NCI-H128 (cell line): ENCODE measurements around the gene LRRC59.
A peak's percentile ranks its signal among the peaks of the same experiment; 100 is the strongest.
"Not testable (repeated sequence)": the region's sequence is repeated elsewhere in the genome, so short reads cannot be mapped to it uniquely, and the experiment has no call there.

Experiments
- DNase-seq: peaks from one replicate; lab custom pipeline; 2025; ENCODE audit not compliant: unreplicated experiment; lab: John Stamatoyannopoulos, UW

LRRC59 gene

DNA sequence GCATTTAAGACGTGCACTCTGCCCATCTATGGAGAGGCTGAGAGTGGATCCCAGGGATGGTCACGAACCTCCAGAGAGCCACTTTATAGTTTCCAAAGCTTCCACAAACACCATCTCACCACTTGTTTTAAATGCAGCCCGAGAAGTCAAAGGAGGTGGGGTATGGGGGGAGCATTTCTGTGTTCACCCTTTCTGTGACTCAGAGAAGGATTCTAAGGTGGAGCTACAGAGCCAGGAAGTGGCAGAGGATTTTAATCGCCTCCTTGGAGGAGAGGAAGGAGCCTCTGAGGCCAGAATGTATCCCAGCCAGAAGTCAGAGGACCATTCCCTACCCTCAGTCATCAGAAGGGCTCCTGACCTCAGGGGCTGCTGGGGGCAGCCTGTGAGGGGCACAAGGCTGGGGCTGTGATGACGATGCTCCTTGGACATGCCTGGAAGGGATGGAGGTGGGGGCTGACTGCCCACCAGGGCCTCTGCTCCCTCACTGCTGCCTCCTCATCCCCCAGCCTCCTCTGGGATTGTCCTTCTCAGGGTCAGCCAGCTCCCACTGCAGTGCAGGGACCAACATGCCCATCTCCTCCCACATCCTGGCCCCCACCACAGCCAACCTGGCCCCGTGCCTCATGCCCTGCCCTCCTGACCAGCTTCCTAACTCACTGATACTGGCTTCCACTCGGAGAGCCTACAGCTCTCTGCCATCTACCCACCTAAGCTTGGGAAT, 48.6 kb downstream of the LRRC59 start:
- no peak for DNase-seq

DNA sequence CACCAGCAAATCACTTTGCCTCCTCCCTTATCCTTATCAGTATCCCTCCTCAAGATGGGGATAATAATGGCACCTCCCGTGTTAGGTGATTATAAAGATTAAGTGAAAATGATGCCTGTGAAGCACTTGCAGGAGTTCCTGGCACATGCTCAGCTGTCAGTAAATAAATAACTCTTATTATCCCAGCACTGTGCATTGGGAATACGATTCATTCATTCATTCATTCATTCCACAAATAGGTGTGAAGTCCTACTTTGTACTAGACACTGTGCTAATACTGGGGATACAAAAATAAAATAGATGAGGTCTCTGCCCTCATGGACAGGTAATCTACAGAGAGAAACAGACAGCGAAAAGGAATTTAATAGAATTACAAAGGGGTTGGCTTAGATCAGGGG, 49.4 kb downstream of the LRRC59 start:
- no peak for DNase-seq

DNA sequence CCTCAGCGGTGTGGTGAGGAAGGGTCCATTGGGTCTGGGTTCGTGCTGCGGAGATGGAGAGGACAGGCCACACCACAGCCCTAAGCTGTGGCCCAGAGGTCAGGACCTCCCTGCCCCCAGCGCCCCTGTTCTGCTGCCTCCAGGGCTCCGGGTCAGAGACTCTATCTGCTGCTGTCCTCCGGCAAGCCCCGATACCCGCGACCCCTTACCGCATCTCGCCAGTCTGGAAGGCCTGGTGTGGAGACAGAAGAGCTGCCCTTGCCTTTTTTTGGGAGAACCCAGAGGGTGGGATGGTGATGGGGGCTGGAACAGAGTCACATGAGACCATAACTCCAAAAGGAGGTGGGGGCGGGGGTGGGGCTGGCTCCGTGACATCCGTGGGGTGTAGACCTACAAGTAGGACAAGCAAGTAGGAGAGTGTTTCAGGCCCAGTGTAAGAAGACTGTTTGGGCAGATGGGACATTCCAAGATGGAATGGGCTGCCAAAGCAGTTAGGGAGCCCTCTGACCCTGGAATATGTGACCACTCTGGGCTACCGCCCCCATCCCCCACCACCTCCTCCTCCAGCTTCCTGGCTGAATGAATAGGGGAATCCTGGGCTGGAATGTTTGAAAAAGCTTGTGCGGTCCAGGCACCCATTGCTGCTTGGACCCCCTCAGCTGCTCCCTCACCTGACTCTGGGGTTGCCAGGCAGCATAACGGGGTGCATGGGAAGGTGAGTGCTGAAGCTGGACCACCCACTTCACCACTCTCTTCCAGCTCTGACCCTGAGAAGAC, 50.0 kb downstream of the LRRC59 start:
- no peak for DNase-seq

DNA sequence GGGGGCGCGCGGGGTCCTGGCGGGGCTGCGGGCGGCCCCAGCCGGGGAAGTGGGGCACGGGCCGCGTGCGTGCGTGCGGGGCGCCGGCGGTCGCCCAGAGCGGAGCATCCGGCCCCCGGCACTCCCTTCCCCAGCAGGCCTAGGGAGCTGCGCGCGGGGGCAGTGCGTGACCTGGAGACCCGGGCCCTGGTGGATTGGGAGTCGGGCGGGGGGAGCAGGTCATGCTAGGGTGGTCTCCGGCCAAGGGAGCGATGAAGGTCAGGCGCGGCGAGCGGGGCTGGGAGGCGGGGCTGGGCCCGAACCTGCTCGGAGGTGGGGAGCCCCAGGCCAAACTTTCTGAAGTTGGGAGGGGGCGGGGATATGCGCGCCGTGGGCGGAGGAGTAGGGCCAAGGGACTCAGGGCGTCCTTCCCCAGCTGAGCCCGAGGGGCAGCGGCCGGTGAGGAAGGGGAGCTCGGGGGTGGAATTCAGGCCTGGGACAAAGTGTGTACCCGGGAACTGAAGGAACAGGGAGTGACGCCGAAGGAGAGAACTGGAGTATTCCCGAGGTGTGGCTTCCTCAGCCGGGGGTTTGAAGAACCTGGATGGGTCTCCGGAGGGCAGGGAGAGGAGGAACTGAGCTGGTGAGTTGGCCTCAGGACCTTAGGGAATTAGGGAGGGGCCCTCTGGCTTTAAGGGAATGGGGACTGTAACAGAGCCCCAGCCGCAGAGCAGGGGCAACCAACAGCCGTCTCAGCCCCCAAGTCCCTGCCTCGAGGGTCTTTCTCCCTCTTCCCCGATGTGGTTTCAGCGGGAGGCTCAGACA, 50.8 kb downstream of the LRRC59 start:
- DNase-seq, result no peak

DNA sequence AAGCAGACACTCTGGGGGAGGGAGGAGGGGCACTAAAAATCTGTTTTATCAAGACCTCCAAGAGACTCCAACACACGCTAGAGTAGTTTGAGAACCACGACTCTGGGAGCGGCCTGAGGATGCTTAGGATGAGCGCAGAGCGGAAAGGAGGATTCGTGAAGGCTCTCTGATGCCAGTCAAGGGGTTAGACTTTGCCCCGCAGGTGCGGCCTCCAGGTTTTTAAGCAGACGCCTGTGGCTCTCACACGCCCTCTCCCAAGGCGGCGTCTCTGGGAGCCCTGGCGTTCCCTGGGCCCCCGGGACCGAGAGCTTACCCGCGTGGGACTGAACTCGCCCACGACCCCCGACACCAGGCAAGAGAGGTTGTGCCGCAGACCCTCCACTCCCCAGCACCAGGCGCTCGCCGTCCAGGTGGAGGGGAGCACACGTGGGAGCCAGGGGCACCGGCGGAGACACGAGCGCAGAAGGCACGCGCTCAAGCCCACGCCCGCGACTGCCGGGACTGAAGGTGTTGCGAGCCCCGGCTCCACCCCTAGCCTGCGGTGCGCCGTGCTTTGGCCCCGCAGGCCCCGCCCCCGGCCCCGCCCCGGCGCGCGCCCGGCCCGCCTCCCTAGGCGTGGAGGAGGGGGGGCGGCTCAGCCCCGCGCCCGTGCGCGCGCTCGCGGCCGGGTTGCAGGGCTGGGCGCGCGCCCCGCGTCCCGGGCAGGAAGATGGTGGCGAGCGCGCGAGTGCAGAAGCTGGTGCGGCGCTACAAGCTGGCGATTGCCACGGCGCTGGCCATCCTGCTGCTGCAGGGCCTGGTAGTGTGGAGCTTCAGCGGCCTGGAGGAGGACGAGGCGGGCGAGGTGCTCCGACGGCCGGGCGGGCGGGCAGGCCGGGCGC, 51.7 kb downstream of the LRRC59 start, which contains the start of gene XYLT2:
Gene XYLT2 (plus strand): TSS at position 695 of the 881 bp plus-strand sequence. CDS start 15 bp downstream, at position 710.
- DNase-seq, result peak; percentile 27

DNA sequence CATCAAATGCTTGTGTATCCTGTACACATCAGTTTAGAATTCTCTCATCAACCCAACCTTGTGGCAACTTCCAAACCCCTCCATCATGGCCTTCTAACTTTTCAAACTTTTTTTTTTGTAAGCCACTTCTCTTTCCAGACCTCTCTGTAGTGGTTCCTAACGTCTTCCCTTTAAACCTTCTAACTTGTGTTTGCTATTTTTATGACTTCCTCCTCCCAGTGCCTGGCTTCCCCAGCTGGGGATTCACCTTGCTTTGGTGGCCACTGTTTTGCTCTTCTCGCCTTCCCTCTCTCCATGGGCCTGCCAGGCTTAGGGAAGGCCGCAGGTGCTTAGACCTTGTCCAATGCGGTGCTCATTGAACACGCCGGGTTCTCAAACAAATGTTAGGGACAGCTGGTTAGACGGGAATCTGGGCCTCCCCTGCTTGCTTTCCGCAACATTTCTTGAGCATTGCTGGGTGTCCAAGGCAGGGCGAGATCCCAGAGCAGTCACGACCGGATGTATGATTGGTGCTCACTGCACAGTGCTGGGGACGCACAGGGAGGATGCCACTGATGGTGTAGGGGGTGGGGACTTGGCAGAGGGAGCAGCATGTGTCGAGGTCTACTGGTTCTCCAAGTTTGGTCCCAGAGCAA, 52.5 kb downstream of the LRRC59 start:
- no peak for DNase-seq

DNA sequence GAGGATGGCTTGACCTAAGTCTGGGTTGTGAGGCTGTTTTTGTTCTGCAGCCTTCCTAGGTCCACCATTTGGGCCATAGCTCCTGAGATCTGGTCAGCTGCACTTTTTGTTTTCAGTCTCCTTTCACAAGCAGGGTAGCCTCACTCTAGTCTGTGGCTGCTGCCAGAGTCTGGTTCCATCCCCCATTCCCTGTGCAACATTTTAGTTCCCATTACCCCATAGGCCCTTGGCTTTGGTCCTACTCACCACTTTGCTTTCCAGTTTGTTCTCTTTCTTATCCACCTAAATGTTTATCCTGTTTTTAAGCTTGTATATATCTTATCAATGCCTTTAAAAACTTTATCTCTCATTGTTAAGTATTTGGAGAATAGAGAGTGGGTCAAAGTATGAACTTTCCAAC, 57.9 kb downstream of the LRRC59 start:
- no peak for DNase-seq

DNA sequence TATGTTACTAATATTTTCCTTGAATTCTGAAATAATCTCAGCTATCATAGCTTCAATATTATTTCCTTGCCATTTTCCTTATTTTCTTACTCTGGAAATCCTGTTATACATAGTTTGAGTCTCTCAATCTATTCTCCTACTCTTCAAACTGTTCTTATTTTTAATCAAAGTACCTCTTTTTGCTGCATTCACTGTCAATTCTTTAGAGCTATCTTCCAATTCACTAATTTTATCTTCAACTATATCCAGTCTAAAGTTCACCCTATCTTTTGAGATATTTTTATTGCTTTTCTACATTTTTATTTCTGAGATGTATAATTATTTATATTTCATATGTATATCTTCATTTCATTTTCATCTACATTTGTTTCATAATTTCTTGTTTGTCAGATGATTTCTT, 58.7 kb downstream of the LRRC59 start:
- DNase-seq, result no peak

DNA sequence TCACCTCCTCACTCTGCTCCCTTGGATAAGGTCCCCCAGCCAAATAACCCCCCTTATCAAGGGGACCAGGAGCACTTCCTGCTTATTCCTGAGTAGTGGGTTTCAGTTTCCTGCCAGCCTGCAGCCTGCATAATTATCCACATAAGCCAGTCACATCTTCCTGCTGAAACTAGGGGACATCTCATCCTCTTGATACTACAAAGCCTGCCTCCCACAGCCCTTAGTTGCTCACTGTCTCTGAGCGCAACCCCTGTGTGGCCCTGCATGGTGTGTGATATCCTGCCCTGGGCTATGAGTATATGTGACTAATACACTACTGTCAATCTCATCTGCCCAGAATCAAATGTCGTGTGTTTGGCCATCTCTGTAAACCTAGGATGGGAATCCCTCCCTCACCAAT, 59.4 kb downstream of the LRRC59 start:
- no peak for DNase-seq

DNA sequence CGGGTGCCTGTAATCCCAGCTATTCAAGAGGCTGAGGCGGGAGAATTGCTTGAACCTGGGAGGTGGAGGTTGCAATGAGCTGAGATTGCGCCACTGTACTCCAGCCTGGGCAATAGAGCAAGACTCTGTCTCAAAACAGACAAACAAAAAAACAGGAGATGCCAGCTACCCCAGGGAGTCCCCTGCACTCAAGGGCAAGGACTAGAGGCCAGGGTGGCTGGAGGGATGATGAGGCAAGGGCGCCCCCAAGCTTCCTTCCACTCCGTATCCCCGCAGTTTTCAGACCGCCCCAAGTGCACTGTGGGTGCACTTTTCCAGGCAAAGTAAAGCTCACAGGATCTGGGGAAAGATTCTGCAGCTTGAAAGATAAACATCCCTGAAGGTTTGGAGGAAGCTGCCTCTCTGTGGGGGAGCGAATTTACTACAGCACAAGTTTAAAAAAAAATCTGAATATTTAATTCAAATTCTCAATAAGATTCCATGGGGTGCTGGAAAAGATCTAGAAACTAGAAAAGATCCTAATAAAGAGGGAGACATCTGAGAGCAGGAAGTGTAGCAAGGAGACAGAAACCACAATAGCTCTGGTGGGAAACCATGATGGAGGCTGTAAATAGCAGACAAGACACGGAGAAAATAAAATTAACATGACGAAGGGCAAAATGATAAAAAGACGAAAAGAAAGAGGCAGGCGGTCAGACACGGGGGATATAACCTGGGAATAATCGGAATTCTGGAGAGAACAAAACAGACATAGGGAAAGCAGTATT, 63.8 kb downstream of the LRRC59 start:
- not testable (repeated sequence) for DNase-seq

DNA sequence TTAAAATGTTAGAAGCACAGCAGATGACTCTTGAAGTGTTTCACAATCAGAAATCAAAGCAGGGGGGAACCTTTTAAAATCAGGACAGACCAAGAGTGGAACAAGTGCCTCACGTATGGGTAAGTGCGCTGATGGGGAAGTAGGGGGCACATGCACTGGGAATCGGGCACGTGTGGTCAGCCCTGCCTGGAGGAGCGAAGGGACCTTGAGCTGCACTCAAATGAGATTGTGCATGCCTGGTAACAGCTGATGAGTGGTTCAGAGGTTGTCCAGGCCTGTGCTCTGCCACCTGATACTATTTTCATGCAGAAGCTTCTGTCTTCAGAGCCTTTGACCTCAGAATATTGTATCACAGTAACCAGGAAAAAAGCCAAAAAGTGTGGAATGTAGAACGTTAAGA, 65.1 kb downstream of the LRRC59 start:
- no peak for DNase-seq
